K562 (cell line): ENCODE data around the gene ZNF549. TPM values are rescaled to one million over a fixed set of nuclear protein-coding genes. Genes with fewer than 3 reads are reported as not detected.
A peak's percentile ranks its signal among the peaks of the same experiment; 100 is the strongest.

Source experiments
- ATF7 ChIP-seq: fragments of 450-650 bp; IDR thresholded peaks from 2 replicates; pipeline ENCODE4 v1.7.1; 2014; ENCODE audit warnings: mild to moderate bottlenecking, moderate library complexity
- CBX8 ChIP-seq: fragments of 200-600 bp; sonication (generic); IDR thresholded peaks from 2 replicates; pipeline ENCODE4 v1.6.1; 2012; ENCODE audit warnings: borderline replicate concordance, mixed run types, low read depth, mild to moderate bottlenecking, moderate library complexity, mixed read lengths, low read length, control low read depth, inconsistent platforms; ENCODE audit not compliant: poor library complexity, severe bottlenecking; ENCODE audit errors: extremely low read depth
- EHMT2 ChIP-seq: fragments of 450-650 bp; IDR thresholded peaks from 2 replicates; pipeline ENCODE4 v1.6.1; 2018; ENCODE audit warnings: antibody characterized with exemption
- GATA2 ChIP-seq: sonication (generic); formaldehyde crosslinking; IDR thresholded peaks from 2 replicates; pipeline ENCODE4 v1.4.0; 2020; ENCODE audit warnings: mild to moderate bottlenecking, missing genetic modification reagents
- GTF2A2 ChIP-seq: IDR thresholded peaks from 2 replicates; pipeline ENCODE4 v1.6.1; 2016; ENCODE audit warnings: mild to moderate bottlenecking, missing genetic modification characterization, missing compliant biosample characterization
- KAT8 ChIP-seq: fragments of 450-650 bp; IDR thresholded peaks from 2 replicates; pipeline ENCODE4 v1.6.1; 2016; ENCODE audit warnings: low read depth, mild to moderate bottlenecking
- KDM5B ChIP-seq: fragments of 200-600 bp; sonication (generic); IDR thresholded peaks from 2 replicates; pipeline ENCODE4 v1.6.1; 2012; ENCODE audit warnings: low read depth, mild to moderate bottlenecking, moderate library complexity, low read length, control low read depth, inconsistent platforms; ENCODE audit not compliant: insufficient replicate concordance
- POLR3G ChIP-seq: IDR thresholded peaks from 2 replicates; pipeline ENCODE4 v1.6.1; 2011; ENCODE audit not compliant: insufficient read length, insufficient replicate concordance; ENCODE audit errors: extremely low read depth
- RBM34 ChIP-seq: fragments of 200-400 bp; formaldehyde crosslinking; IDR thresholded peaks from 2 replicates; pipeline ENCODE4 v1.6.1; 2018; ENCODE audit warnings: low read length, borderline replicate concordance; ENCODE audit not compliant: insufficient read depth
- RNF2 ChIP-seq: sonication (generic); IDR thresholded peaks from 2 replicates; pipeline ENCODE4 v1.6.1; 2016
- SMAD2 ChIP-seq: fragments of 150-350 bp; IDR thresholded peaks from 2 replicates; pipeline ENCODE4 v1.6.1; 2014; ENCODE audit warnings: low read depth, mild to moderate bottlenecking, low read length
- SNIP1 ChIP-seq: fragments of 450-650 bp; IDR thresholded peaks from 2 replicates; pipeline ENCODE4 v1.7.1; 2017; ENCODE audit warnings: low read depth, mild to moderate bottlenecking
- ZNF57 ChIP-seq: fragments of 450-650 bp; formaldehyde crosslinking; IDR thresholded peaks from 2 replicates; pipeline ENCODE4 v1.4.0; 2020; ENCODE audit warnings: mild to moderate bottlenecking, moderate library complexity
- polyA plus RNA-seq, 8 experiments: library from polyadenylated mRNA; depleted of rRNA in 4 of 8; stranded (reverse) in 5 of 8; unstranded in 3 of 8; fragments of >200 nt; fragmentation: Nextera tagmentation in 2 of 8; fragmentation: Illumina TruSeq in 1 of 8; extraction: Ambion mirVana in 2 of 8; extraction: Trizol in 1 of 8; gene quantifications; 2 replicates each; pipeline versions ENCODE4 v1.2.1 to v1.2.3, GENCODE V29; 2011 to 2014; ENCODE audit warnings: inconsistent platforms in 1 of 8, missing spikeins in 1 of 8
- total RNA-seq, 7 experiments: library from RNA; depleted of rRNA in 6 of 7; stranded (reverse); fragments of >200 nt in 6 of 7; fragmentation: Illumina TruSeq in 2 of 7; extraction: Trizol in 2 of 7; gene quantifications; 2 replicates each; pipeline versions ENCODE4 v1.2.1 to v1.2.3, GENCODE V29; 2011 to 2021; ENCODE audit warnings: low replicate concordance in 1 of 7
- TF ChIP-seq, protein P1 (sequence below), 2 experiments: fragments of 450-650 bp; formaldehyde crosslinking in 1 of 2; IDR thresholded peaks; 2 replicates each; pipeline versions ENCODE4 v1.4.0 to v1.6.1; 2014 to 2020; ENCODE audit warnings: mild to moderate bottlenecking in 2 of 2, borderline replicate concordance in 1 of 2, low read depth in 1 of 2
- TF ChIP-seq, protein P2 (sequence below): sonication (generic); formaldehyde crosslinking; IDR thresholded peaks from 2 replicates; pipeline ENCODE4 v1.8.0; 2022; ENCODE audit warnings: mild to moderate bottlenecking, missing genetic modification reagents
- TF ChIP-seq, protein P3 (sequence below), 2 experiments: IDR thresholded peaks; 2 replicates each; pipeline ENCODE4 v1.6.1; 2011; ENCODE audit warnings: borderline replicate concordance in 1 of 2, control low read depth in 1 of 2, low read depth in 1 of 2, low read length in 1 of 2, mild to moderate bottlenecking in 1 of 2, mixed read lengths in 1 of 2, moderate library complexity in 1 of 2; ENCODE audit not compliant: insufficient read depth in 1 of 2, insufficient read length in 1 of 2, poor library complexity in 1 of 2, severe bottlenecking in 1 of 2; ENCODE audit errors: extremely low read depth in 1 of 2
- TF ChIP-seq, protein P4 (sequence below): fragments of 450-650 bp; formaldehyde crosslinking; IDR thresholded peaks from 2 replicates; pipeline ENCODE4 v1.4.0; 2020; ENCODE audit warnings: mild to moderate bottlenecking, moderate library complexity

ZNF549 gene
- total and polyA plus RNA-seq, 9 of the 15 experiments (the other 6 are each of a cell fraction or from before 2014, with no cell fraction given): 0.03 to 0.68 (median 0.25) TPM

DNA sequence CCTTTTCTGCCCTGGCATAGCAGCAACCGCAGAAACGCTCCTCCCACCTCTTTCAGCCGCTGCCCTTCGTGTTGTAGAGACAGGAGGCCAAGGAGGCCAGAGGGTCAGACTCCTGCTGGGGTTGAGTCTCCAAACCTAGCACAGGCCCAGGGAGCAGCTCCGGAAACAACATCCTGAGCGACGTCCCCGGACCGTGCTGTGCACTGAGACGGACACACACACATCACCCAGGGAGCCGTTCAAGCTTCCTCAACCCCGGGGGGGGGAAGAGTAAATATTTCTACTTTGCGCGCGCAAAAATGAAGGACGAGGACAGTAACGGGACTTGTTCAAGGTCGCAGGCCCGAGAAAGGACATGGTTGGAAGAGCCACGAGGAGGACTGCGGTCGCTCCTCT lies 31.9 kb downstream of the ZNF549 start (continued):
- TF ChIP-seq GATA2 (CRISPR knock-in tag) (0 out of 2 replicates have a peak, but pooled peaks have one; percentile 7), RBM34 (no peak), SNIP1 (no peak), CBX8 (no peak), KDM5B (peak; percentile 15), POLR3G (no peak), KAT8 (no peak), ATF7 (no peak), SMAD2 (no peak), GTF2A2 (tag) (no peak), EHMT2 (no peak), ZNF57 (CRISPR knock-in tag) (no peak), RNF2 (no peak)
- TF ChIP-seq, protein P1, sequence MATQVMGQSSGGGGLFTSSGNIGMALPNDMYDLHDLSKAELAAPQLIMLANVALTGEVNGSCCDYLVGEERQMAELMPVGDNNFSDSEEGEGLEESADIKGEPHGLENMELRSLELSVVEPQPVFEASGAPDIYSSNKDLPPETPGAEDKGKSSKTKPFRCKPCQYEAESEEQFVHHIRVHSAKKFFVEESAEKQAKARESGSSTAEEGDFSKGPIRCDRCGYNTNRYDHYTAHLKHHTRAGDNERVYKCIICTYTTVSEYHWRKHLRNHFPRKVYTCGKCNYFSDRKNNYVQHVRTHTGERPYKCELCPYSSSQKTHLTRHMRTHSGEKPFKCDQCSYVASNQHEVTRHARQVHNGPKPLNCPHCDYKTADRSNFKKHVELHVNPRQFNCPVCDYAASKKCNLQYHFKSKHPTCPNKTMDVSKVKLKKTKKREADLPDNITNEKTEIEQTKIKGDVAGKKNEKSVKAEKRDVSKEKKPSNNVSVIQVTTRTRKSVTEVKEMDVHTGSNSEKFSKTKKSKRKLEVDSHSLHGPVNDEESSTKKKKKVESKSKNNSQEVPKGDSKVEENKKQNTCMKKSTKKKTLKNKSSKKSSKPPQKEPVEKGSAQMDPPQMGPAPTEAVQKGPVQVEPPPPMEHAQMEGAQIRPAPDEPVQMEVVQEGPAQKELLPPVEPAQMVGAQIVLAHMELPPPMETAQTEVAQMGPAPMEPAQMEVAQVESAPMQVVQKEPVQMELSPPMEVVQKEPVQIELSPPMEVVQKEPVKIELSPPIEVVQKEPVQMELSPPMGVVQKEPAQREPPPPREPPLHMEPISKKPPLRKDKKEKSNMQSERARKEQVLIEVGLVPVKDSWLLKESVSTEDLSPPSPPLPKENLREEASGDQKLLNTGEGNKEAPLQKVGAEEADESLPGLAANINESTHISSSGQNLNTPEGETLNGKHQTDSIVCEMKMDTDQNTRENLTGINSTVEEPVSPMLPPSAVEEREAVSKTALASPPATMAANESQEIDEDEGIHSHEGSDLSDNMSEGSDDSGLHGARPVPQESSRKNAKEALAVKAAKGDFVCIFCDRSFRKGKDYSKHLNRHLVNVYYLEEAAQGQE (IDR thresholded peaks at IDR 0.05; ENCODE audit: borderline replicate concordance): no peak
- TF ChIP-seq, protein P1 (CRISPR knock-in tag; IDR thresholded peaks at IDR 0.05; ENCODE audit: low read depth): no peak
- TF ChIP-seq, protein P2, sequence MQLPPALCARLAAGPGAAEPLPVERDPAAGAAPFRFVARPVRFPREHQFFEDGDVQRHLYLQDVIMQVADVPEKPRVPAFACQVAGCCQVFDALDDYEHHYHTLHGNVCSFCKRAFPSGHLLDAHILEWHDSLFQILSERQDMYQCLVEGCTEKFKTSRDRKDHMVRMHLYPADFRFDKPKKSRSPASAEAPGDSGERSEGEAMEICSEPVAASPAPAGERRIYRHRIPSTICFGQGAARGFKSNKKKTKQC (CRISPR knock-in tag): no peak
- TF ChIP-seq, protein P3, sequence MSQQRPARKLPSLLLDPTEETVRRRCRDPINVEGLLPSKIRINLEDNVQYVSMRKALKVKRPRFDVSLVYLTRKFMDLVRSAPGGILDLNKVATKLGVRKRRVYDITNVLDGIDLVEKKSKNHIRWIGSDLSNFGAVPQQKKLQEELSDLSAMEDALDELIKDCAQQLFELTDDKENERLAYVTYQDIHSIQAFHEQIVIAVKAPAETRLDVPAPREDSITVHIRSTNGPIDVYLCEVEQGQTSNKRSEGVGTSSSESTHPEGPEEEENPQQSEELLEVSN (IDR thresholded peaks at IDR 0.05; ENCODE audit: borderline replicate concordance in 1 of 2, extremely low read depth in 1 of 2, insufficient read depth in 1 of 2, insufficient read length in 1 of 2, low read depth in 1 of 2, low read length in 1 of 2, poor library complexity in 1 of 2, severe bottlenecking in 1 of 2): peak in 1 of 2 experiments; percentile 36
- TF ChIP-seq, protein P4, sequence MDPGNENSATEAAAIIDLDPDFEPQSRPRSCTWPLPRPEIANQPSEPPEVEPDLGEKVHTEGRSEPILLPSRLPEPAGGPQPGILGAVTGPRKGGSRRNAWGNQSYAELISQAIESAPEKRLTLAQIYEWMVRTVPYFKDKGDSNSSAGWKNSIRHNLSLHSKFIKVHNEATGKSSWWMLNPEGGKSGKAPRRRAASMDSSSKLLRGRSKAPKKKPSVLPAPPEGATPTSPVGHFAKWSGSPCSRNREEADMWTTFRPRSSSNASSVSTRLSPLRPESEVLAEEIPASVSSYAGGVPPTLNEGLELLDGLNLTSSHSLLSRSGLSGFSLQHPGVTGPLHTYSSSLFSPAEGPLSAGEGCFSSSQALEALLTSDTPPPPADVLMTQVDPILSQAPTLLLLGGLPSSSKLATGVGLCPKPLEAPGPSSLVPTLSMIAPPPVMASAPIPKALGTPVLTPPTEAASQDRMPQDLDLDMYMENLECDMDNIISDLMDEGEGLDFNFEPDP (CRISPR knock-in tag): no peak
